Measurements from ENCODE around the gene ARL13B.
"Not testable (repeated sequence)": the region's sequence is repeated elsewhere in the genome, so short reads cannot be mapped to it uniquely, and the experiment has no call there.

The ARL13B gene

DNA sequence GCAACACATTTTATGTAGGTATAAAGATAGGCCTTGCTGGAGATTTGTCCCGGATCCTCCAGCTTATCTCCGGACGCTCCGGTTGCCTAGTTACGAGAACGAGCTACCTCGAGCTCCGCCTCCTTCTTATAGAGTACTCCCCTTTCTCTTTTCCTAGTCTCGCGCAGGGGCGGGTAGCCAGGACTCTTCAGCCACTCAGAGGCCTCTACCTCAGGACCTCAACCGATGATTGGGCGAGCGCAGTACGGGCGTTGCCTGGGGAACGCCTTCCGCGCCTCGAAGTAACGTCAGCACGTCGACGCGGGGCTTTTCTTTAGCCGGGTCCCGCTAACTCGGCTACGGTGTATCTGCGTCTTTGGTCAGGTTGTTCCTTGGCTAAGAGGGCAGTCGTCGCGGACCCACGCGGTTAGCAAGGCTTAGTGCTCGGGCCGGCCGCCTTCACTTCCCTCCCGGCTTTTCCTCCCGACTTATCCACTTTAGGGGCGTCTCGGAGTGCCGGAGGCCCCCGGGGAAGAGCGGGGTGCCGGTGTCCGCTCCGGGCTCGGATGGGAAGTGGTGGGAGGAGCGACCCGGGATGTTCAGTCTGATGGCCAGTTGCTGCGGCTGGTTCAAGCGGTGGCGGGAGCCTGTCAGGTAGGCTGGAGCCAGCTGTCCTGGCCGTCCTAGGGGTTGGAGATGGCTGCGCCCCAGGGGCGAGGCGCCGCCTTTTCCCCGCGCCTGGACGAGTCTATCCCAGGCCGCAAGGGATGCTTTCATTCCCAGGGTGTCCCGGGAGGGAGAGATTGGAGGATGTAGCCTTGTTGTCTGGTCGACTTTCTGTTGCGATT is at the start of gene ARL13B:
Gene ARL13B, plus strand, starts transcription at position 306 of the 827 bp plus-strand sequence. Its CDS starts 269 bp downstream, at position 575.
- DNase-seq (ENCODE audit: low read depth): peak; percentile 85

DNA sequence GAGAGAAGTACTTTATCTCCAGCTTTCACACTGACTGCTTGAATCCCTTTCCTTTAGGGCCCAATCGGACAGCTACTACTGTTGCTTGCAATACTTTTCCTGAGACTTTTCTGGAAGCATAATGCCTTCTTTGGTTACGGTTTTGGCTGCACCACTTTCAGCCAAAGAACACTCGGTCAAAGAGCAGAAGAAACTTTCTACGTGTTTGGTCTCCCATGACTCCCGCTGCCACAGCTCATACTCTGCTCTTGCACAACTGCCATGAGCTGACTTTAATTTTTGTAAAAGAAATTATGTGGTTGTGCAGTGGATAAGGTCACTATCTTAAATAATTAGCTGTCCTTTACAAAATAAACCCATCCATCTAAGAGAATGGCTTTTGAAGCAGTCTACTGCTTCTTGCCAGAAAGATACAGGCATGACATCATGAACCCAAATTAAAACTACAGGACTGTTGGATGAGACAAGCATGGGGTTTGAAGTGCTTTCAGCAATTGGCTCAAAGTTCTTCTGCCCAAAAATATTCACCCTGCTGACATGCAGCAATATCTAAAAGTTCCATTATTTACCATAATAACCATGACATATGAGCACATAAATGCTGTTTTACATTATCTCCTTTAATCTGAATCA is 48.2 kb upstream of the ARL13B start:
- DNase-seq (ENCODE audit: low read depth): no peak

DNA sequence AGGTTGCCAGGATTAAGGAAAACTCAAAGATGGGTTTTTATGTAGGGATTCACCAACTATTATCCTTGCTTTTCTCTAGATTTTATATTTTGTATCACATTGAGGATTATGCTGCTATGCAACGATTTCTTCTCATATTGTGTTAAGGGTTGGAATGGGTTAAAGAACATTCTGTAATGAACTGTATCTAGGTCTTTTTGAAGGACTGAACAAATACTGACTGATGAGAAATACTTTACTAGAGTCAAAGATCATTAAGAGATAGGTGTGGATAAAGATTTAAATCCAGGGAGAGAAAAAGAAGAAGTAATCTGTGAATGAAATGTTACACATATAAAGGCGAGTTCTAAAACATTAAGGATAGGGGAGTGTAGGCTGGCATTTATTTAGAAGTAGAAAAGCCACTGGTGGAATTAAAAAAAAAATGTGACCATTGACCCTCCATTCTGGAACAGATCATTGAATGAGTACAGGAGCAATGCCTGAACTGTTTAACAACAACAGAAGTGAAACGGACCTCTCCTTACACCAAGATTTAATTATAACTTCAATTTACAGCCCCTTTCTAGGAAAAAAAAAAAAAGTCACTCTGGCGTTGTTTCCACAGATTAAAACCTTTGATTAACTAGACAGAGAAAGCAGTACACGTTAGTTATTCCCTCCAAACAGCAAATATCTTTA is 45.4 kb upstream of the ARL13B start:
- DNase-seq (ENCODE audit: low read depth): no peak

DNA sequence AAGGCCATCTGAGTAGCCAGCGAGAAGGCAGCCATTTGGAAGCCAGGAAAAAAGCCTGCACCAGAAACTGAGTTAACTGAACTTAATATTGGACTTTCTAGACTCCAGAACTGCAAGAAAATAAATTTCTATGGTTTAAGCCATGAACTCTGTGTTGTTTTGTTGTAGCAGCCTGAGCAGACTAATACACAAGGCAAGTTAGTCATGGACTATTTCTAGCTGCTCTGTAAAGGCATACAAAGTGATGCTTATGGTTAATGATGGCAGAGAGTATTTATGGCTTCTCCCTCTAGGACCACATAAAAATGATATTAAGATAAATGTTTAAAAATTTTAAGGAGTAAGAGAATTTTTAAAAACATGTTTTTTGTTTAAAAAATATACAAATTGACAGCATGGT is 43.4 kb upstream of the ARL13B start:
- DNase-seq (ENCODE audit: low read depth): no peak

DNA sequence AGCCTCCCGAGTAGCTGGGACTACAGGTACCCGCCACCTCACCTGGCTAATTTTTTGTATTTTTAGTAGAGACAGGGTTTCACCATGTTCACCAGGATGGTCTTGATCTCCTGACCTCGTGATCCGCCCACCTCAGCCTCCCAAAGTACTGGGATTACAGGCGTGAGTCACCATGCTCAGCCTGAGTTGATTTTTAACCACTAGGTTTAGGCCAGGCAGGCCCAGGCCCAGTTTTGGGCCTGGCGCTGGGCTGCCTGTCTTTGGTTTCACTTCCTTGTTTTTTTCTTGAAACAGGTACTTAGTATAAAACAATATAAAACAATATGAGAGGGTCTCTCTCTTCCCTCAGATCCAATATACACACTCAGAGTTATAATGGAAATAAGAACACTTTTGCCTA is 42.5 kb upstream of the ARL13B start:
- DNase-seq (ENCODE audit: low read depth): not testable (repeated sequence)

DNA sequence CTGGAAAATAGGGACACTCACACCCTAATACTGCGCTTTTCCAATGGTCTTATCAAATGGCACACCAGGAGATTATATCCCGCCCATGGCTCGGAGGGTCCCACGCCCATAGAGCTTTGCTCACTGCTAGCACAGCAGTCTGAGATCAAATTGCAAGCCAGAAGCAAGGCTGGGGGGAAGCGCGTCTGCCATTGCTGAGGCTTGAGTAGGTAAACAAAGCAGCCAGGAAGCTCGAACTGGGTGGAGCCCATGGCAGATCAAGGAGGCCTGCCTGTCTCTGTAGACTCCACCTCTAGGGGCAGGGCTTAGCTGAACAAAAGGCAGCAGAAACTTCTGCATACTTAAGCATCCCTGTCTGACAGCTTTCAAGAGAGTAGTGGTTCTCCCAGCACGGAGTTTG is 30.0 kb upstream of the ARL13B start:
- DNase-seq (ENCODE audit: low read depth): not testable (repeated sequence)

DNA sequence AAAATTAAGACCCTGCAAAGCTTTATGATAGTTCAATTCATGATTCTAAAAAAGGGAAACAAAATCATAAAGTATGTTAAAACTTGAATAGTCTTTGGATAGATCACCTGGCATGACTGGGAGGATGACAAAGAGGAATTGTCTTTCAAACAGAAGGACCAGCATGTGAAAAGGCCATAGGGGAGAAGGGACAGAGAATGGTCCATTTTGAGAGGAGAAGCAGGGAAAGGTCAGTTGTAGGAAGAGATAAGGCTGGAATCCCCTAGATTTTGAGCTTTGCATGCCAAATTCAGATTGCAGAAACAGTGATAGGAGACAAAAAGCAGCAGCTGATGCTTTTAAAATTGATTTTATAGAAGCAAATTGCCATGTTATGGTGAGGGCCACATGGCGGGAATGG is 18.9 kb upstream of the ARL13B start:
- DNase-seq (ENCODE audit: low read depth): no peak

DNA sequence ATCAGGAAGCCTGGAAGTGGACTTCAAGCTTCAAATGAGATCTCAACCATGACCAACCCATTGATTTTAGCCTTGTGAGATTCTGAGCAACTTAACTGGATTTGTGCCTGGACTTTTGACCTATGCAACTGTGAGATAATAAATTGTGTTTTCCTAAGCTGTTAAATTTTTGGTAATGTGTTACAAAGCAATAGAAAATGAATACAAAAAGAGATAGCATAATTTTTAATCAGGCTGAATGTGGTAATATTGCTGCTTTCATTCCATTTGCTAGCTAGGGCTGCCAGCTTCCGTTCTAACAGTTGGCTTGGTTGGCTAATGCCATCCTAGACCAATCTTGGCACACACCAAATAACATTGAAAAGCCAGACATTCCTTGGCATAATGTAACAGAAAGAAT is 18.5 kb upstream of the ARL13B start:
- no peak for DNase-seq (ENCODE audit: low read depth)

DNA sequence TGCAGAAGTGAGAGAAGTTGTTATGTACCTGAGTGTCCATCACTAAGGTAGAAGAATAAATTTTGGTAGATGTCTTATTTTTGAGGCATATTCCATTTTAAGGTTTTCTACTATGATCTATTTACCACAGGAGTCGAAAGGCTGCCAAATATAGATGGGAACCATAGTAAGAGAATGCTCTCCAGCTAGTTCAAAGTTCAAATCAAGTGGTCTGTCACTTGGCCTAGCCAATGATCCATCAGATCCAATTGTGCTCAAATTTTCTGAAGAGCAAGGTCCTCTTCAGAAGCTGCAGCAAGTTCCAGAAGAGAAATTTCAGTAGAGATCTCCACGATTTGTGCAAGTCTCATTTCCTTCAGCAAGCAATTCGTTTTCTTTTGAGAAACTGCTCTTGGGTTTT is 17.2 kb upstream of the ARL13B start:
- DNase-seq (ENCODE audit: low read depth): no peak

DNA sequence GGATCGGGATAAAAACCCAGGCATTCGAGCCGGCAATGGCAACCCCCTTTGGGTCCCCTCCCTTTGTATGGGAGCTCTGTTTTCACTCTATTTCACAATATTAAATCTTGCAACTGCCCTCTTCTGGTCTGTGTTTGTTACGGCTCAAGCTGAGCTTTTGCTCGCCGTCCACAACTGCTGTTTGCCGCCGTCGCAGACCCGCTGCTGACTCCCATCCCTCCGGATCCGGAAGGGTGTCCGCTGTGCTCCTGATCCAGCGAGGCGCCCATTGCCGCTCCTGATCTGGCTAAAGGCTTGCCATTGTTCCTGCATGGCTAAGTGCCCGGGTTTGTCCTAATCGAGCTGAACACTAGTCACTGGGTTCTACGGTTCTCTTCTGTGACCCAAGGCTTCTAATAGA is 14.8 kb upstream of the ARL13B start:
- DNase-seq (ENCODE audit: low read depth): not testable (repeated sequence)

DNA sequence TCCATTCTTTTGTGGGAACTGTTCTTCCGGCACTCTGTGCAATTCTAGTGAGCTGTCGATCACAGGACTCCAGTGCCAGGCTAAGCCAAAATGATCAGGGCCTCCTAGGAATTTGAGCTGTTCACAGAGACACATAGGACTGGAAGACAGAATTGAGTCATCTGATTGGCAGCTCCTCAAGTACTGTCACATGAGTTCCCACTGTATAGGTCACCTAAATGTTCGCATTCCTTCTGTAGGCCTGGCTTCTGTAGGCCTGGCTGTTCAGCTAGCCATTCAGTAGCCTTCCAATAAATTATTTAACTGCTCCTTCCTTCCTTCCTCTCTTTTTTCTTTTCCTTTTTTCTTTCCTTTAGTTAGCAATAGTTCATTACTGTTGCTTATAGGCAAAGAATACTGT is 10.5 kb upstream of the ARL13B start:
- DNase-seq (ENCODE audit: low read depth): no peak

DNA sequence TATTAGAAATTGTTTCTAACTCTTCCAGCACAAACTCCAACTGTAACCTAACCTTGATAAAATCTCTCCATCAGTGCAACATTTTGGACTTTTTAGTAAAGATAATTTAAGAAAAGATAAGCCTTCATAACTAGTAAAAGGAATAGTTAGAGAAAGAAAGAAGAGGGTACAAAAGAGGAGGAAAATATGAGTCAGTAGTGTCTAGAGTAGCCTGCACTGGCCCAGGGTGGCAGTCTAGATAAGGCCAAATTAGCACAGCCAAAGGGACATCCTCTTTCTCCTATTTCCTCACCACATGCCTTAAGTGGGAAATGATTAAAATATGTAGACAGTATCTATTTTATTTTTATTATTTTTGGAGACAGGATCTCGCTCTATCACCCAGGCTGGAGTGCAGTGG is 10.0 kb upstream of the ARL13B start:
- DNase-seq (ENCODE audit: low read depth): no peak

DNA sequence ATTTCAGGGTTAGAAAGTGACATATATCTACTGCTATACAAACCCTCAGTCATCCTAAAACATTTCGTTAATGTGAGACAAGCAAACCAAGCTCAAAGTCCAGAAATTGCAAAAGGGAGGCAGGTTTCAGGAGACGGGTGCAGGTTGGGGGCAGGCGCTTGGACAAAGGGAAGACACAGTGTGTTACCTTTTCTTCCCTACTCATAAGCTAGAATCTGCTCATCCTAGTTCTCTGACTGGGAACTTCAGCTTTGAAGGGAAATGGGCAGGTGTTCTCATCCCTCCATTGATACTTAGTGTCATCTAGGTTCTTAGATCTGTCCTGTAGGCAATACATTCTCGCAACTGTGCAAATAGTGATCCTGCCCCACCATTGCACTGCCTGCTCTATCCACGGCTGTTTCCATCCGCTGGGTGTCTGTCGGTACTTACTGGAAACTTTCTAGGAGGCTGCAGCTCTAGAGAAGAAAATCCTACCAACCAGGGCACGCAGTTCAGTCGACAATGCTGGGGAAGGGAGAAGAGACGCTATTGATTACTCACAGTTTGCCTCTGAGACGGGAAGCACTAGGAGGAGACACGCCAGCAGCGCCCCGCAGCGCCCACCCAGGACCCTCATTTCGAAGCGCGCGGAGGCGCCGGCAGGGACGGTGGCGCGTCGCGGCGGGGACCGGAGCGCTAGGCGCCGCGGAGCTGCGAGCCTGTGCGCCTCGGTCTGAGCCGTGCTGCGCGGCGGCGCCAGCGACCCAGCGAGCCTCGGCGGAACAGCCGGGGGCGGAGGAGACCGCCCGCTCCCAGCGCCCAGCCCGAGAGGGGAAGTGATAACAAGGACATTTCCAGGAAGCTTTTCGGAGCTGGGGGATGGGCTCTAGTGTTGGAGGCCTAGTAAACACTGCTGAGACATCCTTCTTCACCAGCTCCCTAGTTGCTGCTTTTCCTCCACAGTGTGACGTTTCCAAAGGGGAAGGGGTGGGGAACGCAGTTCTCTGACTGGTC is 6.5 kb upstream of the ARL13B start, which contains the start of gene PROS1:
Gene PROS1, minus strand, starts transcription at position 766 of the 996 bp plus-strand sequence. Its CDS starts 147 bp downstream, at position 619.
- DNase-seq (ENCODE audit: low read depth): peak; percentile 51

DNA sequence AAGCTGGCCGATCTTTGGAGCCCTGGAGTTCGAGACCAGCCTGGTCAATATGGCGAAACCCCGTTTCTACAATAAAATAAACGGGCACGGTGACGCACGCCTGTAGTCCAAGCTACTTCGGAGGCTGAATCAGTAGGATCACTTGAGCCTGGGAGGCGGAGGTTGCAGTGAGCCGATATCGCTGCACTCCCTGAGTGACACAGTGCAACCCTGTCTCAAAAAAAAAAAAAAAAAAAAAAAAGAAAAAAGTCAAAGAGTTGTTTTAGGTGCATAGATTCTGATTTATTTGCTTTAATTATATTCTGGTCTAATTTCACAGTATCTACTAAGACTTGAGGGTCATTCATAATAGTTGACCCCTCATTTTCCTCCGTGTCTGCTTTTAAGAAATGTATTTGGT is 1.7 kb downstream of the ARL13B start:
- DNase-seq (ENCODE audit: low read depth): no peak

DNA sequence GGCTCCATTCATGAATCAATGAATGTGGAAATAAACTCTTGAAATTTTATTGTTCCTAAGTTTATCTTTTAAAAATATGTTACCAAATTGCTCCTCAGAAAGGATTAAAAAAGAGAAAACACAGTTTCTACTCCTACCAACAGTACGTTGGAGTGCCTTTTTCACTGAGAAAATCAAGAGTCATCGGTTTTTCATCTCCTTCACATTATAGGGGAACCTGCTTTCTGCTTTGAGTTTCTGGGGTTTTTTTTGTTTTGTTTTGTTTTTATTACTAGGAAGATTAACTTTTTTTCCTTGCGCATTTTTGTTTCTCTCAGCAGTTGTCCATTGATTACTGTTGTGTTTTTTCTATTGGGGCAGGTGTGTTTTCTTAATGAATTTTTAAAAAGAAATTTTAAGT is 3.5 kb downstream of the ARL13B start:
- DNase-seq (ENCODE audit: low read depth): no peak

DNA sequence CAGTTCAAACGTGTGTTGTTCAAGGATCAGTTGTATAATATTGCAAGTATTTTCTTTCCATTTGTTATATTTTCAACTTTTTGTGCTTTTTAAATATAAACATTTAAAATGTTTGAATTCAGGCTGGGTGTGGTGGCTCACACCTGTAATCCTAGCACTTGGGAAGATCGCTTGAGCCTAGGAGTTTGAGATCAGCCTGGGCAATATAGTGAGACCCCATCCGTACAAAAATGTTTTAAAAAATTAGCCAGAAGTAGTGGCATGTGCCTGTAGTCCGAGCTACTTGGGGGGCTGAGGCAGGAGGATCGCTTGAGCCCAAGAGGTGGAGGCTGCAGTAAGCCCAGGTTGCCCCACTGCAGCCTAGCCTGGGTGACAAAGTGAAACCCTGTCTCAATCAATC is 4.7 kb downstream of the ARL13B start:
- no peak for DNase-seq (ENCODE audit: low read depth)

DNA sequence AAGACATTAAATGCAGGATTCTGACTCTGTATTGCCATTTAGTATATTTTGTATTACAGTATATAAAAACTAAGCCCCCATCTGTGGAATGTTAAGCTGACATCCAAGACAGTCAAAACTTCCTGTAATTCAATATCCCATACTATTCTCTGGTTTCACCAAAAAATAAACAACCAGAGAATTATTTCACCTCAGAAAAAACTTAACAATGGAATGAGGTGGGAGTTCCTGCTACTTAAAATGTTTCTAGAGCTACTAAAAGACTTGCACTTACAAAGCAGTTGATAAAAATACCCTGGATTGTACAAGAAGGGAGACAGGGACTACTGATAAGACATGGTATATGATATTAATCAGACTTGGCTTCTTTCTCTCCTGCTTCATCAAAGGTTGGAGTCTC is 8.3 kb downstream of the ARL13B start:
- DNase-seq (ENCODE audit: low read depth): no peak

DNA sequence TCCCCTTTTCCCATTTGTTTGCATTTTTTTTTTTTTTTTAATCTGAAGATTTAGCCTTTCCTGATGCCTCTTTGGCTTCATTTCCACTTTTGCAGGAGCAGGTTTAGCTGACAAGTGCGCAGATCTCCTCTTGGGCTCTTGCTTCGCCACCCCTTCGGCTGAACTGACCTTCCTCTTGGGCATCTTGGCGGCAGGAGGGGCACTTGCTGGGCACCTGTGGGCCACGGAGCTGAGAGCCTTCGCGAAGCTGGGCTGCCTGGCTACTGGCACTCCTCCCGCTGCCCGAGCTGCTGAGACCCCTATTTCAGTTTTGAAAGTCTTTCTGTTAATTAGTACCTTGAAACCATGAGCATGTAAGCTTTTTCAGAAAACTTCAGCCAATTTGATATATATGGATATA is 8.8 kb downstream of the ARL13B start:
- DNase-seq (ENCODE audit: low read depth): no peak

DNA sequence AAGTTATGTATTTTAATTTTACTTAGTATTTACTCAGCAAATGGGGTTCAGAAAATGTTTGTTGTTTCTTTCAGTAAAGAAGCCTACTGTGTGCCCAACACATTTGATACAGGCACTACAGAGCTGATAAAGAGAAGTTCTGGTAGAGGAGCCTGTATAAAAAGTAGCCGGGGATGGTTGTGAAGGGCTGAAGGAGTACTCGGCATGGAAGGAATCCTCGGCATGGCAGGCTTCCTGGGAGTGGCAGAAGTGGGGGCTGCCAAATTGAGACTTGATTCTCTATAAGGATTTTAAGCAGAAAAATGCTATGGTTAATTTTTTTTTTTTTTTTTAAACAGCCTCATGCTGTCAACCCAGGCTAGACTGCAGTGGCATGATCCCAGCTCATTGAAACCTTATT is 9.3 kb downstream of the ARL13B start:
- no peak for DNase-seq (ENCODE audit: low read depth)

DNA sequence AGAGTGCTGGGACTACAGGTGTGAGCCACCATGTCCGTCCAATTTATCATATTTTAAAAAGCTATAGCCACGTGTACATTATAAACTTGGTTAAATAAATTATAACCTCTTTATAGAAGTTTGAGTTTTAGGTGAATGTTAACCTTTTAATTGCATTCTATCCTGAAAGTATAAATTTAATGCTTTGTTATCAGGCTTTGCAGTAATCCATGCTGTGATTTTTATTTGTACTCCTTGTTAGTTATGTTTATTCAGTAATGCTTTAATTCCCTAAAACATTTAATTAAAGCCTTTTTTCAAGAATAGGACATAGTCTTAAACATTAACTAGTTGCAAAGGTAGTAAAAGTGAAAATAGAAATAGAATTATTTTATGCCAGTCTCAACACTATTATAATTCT is 11.7 kb downstream of the ARL13B start:
- DNase-seq (ENCODE audit: low read depth): no peak

DNA sequence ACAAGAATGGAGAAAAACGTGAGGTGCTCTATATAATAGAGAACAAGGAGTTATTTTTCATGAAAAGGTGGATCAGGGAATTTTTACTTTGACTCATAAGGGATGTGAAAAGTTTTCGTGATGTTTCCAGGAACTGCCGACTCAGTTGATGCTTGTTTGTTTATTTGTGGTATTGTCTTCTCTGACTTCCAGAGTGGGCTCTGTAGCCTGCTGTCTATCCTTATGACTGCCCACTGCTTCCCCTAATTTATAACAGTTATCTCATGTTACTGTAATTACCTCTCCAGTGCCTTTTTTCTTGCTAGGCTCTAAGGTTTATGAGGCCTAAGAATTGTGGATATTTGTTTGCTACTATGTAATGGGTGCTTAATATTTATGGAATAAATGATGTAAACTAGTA is 12.3 kb downstream of the ARL13B start:
- DNase-seq (ENCODE audit: low read depth): no peak

DNA sequence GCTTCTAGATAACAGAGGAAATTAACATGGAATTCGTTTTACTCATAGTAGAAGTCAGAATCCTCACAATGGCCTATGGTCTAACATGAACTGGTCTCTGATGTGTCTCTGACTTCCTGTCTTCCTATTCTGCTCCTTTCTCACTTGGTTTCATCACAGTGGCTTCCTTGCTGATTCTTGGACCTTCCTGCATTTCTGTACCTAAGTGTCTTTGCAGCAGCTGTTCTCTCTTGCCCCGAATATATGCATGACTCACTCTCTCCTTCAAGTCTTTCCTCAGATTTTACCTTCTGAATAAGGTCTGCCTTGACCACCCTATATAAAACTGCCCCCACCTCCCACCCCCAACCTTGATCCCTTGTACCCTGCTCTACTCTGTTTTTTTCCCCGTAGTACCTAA is 14.1 kb downstream of the ARL13B start:
- DNase-seq (ENCODE audit: low read depth): no peak
